OCI-LY1 (cell line): ENCODE results near the gene GNAQ.

Experiments used
- H2AFZ ChIP-seq: fragments of 200-600 bp; sonication (generic), shearing (Covaris generic); 2 replicates; pipeline ENCODE4 v1.6.0; 2014; ENCODE audit warnings: antibody characterized with exemption, mild to moderate bottlenecking, low read length
- H3F3A ChIP-seq: fragments of 200-600 bp; sonication (generic), shearing (Covaris generic); 2 replicates; pipeline ENCODE4 v1.6.0; 2014; ENCODE audit warnings: mild to moderate bottlenecking, antibody characterized with exemption, low read length, moderate library complexity; ENCODE audit not compliant: insufficient read depth
- H3K27ac ChIP-seq: fragments of 200-600 bp; sonication (generic); 2 replicates; pipeline ENCODE4 v1.5.1; 2014; ENCODE audit warnings: low read length, mixed run types, mild to moderate bottlenecking, low read depth; ENCODE audit not compliant: poor library complexity, severe bottlenecking
- H3K27me3 ChIP-seq: fragments of 200-600 bp; sonication (generic); 2 replicates; pipeline ENCODE4 v1.6.0; 2014; ENCODE audit warnings: antibody characterized with exemption, mild to moderate bottlenecking, low read length, moderate library complexity; ENCODE audit not compliant: insufficient read depth
- H3K36me3 ChIP-seq: fragments of 200-600 bp; sonication (generic); 2 replicates; pipeline ENCODE4 v1.6.1; 2014; ENCODE audit warnings: mild to moderate bottlenecking, antibody characterized with exemption, low read length, moderate library complexity, mixed read lengths; ENCODE audit not compliant: insufficient read depth
- H3K4me1 ChIP-seq: fragments of 200-600 bp; sonication (generic); 2 replicates; pipeline ENCODE4 v1.5.1; 2014; ENCODE audit warnings: mild to moderate bottlenecking, low read length, moderate library complexity; ENCODE audit not compliant: insufficient read depth, severe bottlenecking
- H3K4me2 ChIP-seq: fragments of 200-600 bp; sonication (generic), shearing (Covaris generic); 2 replicates; pipeline ENCODE4 v1.6.1; 2014; ENCODE audit warnings: low read length
- H3K4me3 ChIP-seq: fragments of 200-600 bp; sonication (generic); 2 replicates; pipeline ENCODE4 v1.5.1; 2014; ENCODE audit warnings: low read length, low read depth, mild to moderate bottlenecking, mixed read lengths; ENCODE audit not compliant: poor library complexity, severe bottlenecking
- H3K79me2 ChIP-seq: fragments of 200-600 bp; shearing (Covaris generic); 2 replicates; pipeline ENCODE4 v1.6.1; 2016; ENCODE audit warnings: mixed run types, low read length, mixed read lengths; ENCODE audit not compliant: insufficient read depth
- H3K9ac ChIP-seq: fragments of 200-600 bp; sonication (generic), shearing (Covaris generic); 2 replicates; pipeline ENCODE4 v1.6.1; 2014; ENCODE audit warnings: mild to moderate bottlenecking, low read length, mixed read lengths
- H3K9me2 ChIP-seq: fragments of 200-600 bp; sonication (generic), shearing (Covaris generic); 2 replicates; pipeline ENCODE4 v1.6.1; 2014; ENCODE audit warnings: low read depth, mild to moderate bottlenecking, low read length, mixed read lengths
- H3K9me3 ChIP-seq: fragments of 200-600 bp; shearing (Covaris generic); 2 replicates; pipeline ENCODE4 v1.6.1; 2014; ENCODE audit warnings: low read length, mixed read lengths
- H4K20me1 ChIP-seq: fragments of 200-600 bp; sonication (generic), shearing (Covaris generic); 2 replicates; pipeline ENCODE4 v1.6.0; 2016; ENCODE audit warnings: mild to moderate bottlenecking, low read length; ENCODE audit not compliant: insufficient read depth
- EZH2 ChIP-seq: fragments of 200-600 bp; sonication (generic), shearing (Covaris generic); IDR thresholded peaks from 2 replicates; pipeline ENCODE4 v1.8.0; 2017; ENCODE audit warnings: borderline replicate concordance, mixed run types, mild to moderate bottlenecking, antibody characterized with exemption, low read length, moderate library complexity, mixed read lengths
- TF ChIP-seq, protein P1 (sequence below): fragments of 200-600 bp; sonication (generic), shearing (Covaris generic); IDR thresholded peaks from 2 replicates; pipeline ENCODE4 v1.5.1; 2017; ENCODE audit warnings: mild to moderate bottlenecking, antibody characterized with exemption, low read length, moderate library complexity, mixed read lengths

The GNAQ gene

DNA sequence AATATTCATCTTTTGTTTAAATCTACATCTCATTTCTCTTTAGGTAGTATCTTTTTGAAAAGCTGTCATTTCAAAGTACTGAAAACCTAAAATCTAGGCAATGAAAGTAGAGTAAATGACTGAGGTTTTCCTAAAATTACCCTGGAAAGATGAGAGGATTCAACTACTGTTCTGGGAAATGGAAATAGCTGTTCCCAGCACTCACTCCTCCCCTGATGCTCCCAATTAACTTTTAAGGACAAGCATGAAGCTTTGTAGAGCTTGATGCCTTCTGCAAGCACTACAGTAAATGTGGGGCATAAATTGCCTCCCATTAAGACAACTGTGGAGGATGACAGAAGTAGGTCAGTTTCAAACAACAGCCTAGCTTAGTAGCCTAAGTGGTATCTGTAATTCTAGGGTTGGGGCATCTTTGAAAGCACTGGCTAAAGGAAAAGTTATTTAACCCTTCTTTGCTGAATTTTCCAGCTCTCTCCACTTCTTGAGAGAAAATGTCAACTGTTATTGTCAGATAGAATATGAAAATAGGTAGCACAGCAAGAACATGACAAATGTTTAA lies 283.3 kb downstream of the GNAQ start:
- Histone ChIP-seq H3K4me1 (no peaks in the 10 kb centered on the region), H3K27me3 (no peaks in the 10 kb centered on the region), H3K79me2 (no peaks in the 10 kb centered on the region), H3K9me2 (no peaks in the 10 kb centered on the region), H3K27ac (no peak overlapping the region), H4K20me1 (no peaks in the 10 kb centered on the region), H3F3A (no peaks in the 10 kb centered on the region), H2AFZ (no peak overlapping the region), H3K9ac (no peak overlapping the region), H3K4me3 (no peak overlapping the region), H3K9me3 (no peaks in the 10 kb centered on the region), H3K36me3 (no peaks in the 10 kb centered on the region), H3K4me2 (no peak overlapping the region)
- TF ChIP-seq, protein P1, sequence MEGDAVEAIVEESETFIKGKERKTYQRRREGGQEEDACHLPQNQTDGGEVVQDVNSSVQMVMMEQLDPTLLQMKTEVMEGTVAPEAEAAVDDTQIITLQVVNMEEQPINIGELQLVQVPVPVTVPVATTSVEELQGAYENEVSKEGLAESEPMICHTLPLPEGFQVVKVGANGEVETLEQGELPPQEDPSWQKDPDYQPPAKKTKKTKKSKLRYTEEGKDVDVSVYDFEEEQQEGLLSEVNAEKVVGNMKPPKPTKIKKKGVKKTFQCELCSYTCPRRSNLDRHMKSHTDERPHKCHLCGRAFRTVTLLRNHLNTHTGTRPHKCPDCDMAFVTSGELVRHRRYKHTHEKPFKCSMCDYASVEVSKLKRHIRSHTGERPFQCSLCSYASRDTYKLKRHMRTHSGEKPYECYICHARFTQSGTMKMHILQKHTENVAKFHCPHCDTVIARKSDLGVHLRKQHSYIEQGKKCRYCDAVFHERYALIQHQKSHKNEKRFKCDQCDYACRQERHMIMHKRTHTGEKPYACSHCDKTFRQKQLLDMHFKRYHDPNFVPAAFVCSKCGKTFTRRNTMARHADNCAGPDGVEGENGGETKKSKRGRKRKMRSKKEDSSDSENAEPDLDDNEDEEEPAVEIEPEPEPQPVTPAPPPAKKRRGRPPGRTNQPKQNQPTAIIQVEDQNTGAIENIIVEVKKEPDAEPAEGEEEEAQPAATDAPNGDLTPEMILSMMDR = no peak
- no peak for TF ChIP-seq EZH2

DNA sequence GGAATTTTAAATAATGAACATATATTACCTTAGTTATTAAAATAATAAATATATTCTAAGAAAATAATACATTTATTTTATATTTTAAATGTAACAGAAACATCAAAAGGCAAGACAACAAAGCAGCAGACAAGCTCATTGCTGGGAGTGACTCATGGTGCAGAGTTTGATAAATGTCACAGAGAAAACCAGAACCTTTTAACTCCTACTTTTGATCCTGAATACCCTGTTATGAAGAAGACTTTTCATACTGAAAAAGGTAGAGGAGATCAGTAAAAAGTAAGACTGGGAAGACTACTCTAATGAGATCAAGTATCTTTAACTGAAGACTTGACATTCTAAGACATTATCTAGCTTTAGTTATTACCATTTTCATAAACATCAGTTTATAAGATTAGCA lies 284.4 kb downstream of the GNAQ start:
- TF ChIP-seq, protein P1 = no peak
- no peak for TF ChIP-seq EZH2
- no peaks in the 10 kb centered on the region for H3K9me3 ChIP-seq
- H3K27ac ChIP-seq = no peak overlapping the region
- H3K9me2 ChIP-seq = no peaks in the 10 kb centered on the region
- H3K4me1 ChIP-seq = no peaks in the 10 kb centered on the region
- no peak overlapping the region for H2AFZ ChIP-seq
- H3K27me3 ChIP-seq = no peaks in the 10 kb centered on the region
- no peaks in the 10 kb centered on the region for H3K36me3 ChIP-seq
- no peaks in the 10 kb centered on the region for H3K79me2 ChIP-seq
- H3K9ac ChIP-seq = no peak overlapping the region
- no peak overlapping the region for H3K4me2 ChIP-seq
- no peak overlapping the region for H3K4me3 ChIP-seq
- no peaks in the 10 kb centered on the region for H3F3A ChIP-seq
- H4K20me1 ChIP-seq = no peaks in the 10 kb centered on the region

GRCh38 chr9:77744841-77745430 lies 286.7 kb downstream of the GNAQ start:
- TF ChIP-seq, protein P1 = no peak
- TF ChIP-seq EZH2 = no peak
- no peak overlapping the region for H3K27ac ChIP-seq
- H3K79me2 ChIP-seq = no peaks in the 10 kb centered on the region
- H3K9me3 ChIP-seq = no peaks in the 10 kb centered on the region
- H3K4me1 ChIP-seq = no peaks in the 10 kb centered on the region
- no peaks in the 10 kb centered on the region for H4K20me1 ChIP-seq
- no peaks in the 10 kb centered on the region for H3K36me3 ChIP-seq
- H3K27me3 ChIP-seq = no peaks in the 10 kb centered on the region
- H2AFZ ChIP-seq = no peak overlapping the region
- H3K9ac ChIP-seq = no peak overlapping the region
- H3K4me2 ChIP-seq = no peak overlapping the region
- no peaks in the 10 kb centered on the region for H3F3A ChIP-seq
- H3K4me3 ChIP-seq = no peak overlapping the region
- no peaks in the 10 kb centered on the region for H3K9me2 ChIP-seq
